RCC 7860 (cell line): Measurements from ENCODE around the gene USP40.

Experiments
- DNase-seq: peaks from one replicate; pipeline ENCODE4 v3.0.0-alpha.2; 2015; ENCODE audit warnings: low spot score
- FAIRE-seq: peaks from 2 replicates; lab custom pipeline; 2012; peaks lifted over from hg19 to GRCh38; lab: Jason Lieb, UNC

Gene USP40

DNA sequence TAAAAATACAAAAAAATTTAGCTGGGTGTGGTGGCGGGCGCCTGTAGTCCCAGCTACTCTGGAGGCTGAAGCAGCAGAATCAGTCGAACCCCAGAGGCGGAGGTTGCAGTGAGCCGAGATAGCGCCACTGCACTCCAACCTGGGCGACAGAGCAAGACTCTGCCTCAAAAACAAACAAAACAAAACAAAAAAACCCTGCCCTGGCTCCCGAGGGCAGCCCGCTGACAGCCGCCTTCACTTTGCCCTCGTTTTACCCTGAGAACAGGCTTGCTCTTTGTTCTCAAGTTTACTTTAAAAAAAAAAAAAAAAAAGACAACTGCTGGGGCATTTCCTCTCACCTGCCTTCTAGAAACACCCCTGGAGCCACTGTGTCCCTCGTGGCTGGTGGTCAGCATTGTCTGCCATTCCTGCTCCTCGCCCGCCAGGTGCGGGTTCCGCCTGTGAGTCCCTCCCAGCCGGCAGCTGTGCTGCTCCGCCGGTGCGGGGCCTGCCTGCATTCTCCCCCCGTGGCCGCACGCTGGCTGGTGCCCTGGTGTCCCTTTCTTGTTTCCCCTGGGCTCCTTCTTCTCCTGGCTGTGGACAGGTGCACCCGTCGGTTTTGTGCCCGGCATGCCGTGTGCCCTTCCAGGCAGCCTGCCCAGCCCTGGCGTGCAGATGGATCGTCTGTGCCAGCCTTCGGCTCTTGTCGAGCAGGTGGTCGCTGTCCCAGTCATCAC, 105.7 kb downstream of the USP40 start:
- no peak for FAIRE-seq
- DNase-seq = no peak

DNA sequence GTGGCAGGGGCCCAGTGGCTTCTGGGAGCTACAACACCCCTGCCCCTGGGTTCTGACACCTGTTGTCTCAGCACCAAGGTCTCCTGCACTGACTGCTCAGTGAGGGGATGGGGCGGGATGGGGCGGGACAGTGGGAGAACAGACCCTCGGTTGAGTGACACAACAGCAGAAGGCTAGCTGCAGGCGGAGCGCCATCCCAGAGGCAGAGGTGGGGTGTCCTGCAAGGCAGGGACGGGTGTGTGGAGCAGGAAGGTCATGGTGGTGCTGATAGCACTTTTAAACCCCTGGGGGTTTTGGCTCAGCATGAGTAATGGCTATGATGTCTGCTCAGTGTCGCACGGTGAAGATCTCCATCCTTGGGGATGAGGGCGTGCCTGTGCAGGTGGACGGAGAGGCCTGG, 107.2 kb downstream of the USP40 start:
- no peak for FAIRE-seq
- no peak for DNase-seq

DNA sequence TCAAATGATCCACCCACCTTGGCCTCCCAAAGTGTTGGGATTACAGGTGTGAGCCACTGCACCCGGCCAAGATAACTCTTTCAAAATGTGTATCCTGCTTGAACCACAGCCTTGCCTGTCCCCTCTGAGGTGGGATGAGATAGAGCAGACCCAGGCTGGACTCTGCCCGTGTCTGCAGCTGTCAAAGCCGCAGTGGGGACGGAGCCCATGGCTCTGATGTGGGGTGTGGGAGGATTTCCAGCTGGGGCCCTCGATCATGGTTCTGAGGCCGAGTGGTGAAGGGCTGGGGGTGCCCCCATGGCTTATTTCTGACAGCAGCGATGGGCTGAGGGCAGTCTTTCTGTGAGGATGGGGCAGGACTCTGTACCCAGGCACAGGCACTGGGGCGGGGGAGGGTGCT, 107.8 kb downstream of the USP40 start:
- no peak for FAIRE-seq
- DNase-seq = no peak

DNA sequence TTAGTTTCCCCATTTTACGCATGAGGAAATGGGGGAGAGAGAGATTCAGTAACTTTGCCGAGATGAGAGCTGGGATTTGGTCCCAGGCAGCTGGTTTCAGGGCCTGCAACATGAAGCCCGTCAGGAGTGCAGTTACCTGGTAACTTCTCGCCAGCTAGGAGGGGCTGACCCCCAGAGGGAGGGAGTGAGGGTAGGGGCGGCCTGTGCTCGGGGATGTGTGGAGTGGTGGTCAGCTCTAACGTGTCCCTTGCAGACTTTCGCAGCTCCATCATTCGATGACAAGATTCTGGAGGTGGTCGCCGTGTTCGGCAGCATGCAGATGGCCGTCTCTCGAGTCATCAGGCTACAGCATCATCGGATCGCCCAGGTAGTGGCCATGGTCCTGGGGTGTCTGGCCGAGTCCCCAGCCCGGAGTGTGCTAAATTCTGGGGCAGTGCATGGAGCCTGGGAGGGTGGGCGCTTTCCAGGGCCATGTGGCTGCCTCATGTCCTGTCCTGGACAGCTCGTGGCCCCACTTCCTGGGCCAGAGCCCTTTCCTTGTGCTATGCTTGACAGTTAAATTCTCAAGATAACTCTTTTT, 108.5 kb downstream of the USP40 start:
- FAIRE-seq = no peak
- no peak for DNase-seq

DNA sequence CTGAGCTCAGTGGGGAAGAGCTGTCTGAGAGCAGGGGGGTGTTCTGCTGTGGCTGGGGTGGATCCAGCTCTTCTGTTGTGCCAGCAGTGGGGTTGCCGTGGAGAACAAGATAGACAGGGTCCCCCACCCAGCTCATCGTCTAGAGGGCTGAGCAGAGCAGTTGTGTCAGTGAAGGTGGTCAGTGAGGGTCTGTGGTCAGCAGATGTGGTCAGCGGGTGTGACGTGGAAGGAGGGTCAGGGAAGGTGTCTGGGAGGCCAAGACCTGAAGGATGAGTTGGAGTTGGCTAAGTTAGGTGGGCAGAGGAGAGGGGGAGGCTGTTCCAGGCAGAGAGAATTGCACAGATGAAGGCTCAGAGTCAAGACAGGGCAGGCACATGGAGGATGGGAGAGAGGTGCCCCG, 109.2 kb downstream of the USP40 start:
- no peak for FAIRE-seq
- DNase-seq = no peak

DNA sequence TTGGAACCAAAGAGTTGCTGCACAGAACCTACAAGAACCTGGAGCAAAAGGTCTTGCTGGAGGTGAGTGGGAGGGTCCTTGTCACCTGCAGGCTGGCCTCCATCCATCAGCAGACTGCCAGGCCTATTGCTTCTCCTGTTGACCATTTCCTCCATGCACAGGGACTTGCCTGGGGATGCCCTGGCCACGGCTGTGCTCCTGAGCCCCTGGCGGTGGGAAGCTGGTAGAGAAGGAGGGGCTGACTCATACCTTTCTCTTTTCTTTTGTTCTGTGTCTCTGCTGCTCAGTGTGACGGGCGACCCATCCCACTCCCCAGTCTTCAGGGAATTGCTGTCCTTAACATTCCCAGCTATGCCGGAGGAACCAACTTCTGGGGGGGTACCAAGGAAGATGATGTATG, 109.6 kb downstream of the USP40 start:
- no peak for DNase-seq

DNA sequence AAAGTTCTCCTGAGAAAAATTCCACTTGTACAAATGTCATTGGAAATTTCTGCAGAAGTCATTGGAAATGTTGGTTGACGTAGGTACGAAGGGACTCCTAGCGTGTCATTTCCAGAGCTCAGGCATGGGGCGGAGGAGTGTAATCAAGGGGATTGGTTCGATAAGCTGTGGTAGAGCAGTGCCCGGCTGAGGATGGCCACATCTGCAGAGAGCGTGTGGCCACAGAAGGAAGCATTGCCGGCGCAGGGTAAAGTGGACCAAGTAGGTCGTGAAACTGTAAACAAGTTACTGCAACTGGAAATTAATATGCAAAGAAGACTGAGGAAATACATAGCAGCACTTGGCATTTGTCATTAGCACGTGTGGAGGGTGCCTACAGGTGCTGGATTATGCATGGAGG, 110.5 kb downstream of the USP40 start:
- FAIRE-seq = no peak
- DNase-seq = no peak

More for the DNA sequence above, 109.6 kb downstream of the USP40 start:
- no peak for FAIRE-seq

DNA sequence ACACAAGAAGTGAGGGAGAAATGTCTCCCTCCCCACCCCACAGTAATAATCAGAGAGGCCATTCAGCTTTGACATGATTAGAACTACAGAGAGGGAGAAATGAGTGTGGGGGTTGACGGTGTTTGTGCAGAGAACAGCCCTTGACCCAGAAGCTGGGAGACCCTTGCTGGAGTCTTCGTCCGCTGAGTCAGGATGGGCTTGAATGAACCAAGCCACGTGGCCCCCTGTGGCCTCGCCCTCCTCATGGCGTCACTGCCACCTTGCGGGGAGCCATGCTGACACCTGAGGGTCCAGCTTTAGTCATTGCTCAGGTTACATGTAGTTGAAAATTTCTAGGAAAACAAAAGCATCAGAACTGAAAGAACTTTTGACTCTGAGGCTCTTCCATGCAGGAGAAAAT, 111.1 kb downstream of the USP40 start:
- DNase-seq (no peak), FAIRE-seq (no peak)

DNA sequence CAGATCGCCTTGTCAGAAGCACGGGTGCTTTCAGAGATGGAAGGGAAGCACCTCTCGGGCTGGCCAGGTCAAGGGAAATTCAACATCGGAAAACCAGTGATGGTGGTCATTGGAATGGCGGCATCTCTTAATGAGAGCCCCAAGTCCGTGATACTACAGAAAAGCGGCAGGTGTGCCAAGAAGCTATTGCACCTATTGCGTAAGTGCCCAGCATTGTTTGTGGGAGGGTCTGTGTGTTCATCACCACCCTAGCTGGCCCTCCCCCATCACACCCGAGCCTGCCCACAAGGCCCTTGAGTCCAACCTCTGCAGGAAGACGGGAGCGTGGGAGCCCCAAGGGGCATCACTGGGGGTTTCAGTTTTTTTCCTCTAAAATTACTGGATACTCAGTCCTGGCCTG, 111.6 kb downstream of the USP40 start:
- no peak for DNase-seq
- no peak for FAIRE-seq

DNA sequence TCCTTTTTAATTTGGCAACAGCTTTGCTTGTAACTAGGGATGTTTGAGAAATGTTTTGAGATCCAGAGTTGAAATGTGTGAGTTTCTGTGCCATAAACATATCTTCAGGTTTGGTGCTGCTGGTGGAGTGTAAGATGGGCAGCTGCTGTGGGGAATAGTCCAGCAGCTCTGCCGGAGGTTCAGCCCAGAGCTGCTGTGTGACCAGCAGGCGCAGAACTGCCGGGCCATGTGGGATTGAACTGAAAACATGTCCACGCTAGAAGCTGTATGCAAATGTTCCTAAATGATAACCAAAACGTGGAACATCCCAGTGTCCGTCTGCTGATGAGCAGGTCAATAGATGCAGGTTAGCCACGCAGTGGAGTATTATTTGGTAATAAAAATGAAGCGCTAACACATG, 112.7 kb downstream of the USP40 start:
- DNase-seq = no peak
- no peak for FAIRE-seq

DNA sequence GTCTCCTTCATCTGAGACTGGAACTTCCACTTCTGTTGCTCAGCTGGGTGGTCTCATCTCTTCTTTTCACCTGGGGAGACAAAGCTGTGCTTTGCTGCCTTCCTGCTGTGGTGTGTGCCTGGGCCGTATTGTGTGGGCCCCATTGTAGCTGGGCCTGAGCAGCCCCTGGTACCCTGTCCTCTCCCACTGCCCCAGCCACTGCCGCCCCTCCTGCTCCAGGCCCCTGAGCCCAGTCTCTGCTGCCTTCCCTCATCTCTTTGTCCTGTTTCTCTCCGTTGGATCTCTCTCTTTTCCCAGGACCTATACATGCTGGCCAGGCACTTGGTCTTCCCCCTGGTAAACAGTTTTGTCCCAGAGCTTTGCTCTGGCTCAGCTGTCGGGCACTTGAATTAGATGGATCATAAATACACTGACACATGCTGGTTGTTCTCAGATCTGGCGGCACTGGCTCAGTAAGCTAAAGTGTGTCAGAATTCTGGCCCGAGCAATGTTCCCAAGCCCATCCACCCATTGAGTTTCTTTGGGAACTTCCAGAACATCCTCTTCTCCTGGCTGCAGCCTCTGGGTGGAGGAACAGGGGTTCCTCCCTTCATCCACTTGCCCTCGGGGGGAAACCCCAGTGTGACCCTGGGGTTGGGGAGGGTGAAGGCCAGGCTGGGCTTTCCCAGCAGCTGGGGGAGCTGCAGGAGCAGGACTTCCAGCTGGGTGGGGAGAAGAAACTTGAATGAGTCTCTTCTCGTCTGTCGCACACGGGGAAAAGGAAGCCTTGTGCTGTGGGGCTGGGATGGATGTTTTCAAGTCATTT, 113.3 kb downstream of the USP40 start:
- no peak for FAIRE-seq

DNA sequence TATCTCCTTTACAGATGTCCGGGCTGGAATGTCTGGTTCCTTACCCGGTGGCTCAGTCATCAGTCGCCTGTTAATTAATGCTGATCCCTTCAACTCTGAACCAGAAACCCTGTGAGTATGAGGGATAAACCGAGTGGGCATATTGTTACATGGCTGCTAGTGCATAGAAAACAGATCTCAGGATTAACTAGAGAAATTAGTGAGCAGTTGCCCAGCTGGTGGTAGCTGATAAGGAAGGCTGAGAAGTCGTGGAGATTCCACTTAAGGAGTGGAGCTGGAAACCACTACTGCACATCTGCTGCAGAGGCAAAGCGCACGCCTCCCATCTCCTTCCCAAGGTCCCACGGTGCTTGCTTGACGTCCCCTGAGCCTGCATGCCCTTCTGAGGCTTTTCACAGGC, 114.6 kb downstream of the USP40 start:
- DNase-seq (no peak), FAIRE-seq (no peak)

More for the DNA sequence above, 113.3 kb downstream of the USP40 start:
- no peak for DNase-seq

DNA sequence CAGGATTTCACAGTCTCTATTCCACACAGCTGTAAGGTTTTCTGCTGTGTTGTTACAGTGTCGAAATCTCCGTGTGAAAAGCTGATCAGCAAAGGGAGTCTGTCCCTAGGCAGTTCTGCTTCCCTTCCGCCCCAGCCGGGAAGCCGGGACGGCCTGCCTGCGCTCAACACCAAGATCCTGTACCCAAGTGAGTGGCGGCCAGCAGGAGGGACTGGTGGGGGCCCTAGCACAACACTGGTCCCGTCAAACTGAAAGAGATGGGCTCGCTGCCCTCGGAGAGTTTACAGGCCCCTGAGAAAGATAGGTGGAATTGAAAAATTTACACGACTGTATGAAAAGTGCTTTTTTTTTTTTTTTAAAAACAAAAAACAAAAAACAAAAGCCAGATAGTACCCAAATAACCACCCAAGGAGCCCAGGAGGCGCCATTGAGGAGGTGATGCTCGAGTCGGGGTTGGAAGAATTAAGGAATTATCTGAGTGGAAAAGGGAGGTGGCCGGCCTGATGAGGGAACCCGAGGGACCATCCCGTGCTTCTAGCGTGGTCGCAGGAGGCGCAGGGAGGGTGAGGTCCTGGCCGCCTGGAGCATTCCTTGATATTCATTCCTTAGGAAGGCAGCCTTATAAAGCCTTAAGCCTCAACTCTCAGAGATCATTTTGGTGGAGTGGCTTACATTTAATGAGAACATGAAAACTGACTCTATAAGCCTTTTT, 115.6 kb downstream of the USP40 start:
- no peak for FAIRE-seq
- no peak for DNase-seq

DNA sequence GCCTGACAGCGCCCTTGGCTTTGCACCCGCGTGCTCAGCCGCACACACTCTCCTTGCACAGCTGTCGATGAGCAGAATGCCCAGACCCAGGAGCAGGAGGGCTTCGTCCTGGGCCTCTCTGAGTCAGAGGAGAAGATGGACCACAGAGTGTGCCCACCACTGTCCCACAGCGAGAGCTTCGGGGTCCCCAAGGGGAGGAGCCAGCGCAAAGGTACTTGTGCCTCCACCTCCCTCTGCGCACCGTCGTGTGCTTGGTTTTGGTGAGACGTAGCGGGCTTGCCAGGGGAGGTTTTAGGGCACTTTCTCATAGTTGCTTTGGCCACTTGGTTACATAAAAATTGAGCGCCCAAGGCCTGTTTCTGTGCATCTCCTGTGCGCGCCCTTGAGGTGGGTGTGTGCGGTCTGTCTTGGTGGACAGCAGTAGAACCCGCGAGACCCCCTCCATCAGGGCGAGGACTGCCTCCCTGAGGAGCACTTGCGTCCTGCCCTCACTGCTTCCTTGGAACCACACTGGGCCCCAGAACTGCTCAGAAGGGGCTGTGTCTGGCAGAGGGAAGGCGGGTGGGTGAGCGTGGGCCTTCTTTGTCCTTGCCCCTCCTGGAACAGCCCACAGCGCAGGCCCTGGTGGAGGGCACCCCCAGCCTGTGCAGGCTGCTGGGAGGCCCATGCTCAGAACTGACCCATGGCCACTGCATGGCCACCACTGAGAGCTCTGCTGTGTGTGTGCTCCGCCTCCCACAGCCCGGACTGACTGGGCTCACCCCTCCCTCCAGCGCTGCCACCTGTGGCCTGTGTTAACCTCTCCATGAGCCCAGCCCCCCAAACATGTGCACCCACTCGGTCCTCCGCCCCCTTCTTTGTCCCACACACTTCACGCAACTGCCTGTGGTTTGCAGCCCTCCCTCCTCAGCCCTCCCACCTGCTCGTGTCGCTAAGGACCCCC, 116.4 kb downstream of the USP40 start:
- DNase-seq (no peak), FAIRE-seq (no peak)

DNA sequence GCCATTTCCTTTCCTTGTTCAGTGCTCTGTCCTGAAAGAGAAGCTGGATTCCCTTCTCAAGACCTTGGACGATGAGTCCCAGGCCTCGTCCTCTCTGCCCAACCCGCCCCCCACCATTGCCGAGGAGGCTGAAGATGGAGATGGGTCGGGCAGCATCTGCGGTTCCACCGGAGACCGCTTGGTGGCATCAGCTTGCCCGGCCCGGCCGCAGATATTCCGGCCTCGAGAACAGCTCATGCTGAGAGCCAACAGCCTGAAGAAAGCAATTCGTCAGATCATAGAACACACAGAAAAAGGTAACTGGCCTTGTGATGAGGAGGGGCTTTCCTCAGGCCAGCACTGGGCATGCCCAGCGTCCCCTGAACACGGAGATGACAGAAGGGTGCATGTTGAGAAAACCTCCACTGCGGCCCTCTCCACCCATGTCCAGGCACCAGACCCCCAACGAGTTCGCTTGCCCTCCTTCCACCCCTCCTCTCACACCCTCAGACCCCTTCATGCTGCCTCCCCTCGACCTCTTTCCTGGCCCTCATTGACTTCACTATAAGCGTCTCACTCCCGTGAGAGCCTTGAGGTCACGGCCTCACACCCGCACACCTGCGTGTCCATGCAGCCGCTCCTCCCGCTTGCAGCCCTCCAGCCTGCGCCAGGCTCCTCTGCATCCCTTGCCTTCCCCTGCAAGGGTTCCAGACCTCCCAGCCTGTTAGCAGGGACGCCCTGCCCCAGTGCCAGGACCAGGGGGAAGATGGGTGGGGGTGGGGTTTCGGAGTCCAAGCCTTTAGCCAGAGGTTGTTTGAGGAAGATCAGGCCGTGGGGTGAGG, 117.3 kb downstream of the USP40 start:
- FAIRE-seq = no peak
- no peak for DNase-seq

DNA sequence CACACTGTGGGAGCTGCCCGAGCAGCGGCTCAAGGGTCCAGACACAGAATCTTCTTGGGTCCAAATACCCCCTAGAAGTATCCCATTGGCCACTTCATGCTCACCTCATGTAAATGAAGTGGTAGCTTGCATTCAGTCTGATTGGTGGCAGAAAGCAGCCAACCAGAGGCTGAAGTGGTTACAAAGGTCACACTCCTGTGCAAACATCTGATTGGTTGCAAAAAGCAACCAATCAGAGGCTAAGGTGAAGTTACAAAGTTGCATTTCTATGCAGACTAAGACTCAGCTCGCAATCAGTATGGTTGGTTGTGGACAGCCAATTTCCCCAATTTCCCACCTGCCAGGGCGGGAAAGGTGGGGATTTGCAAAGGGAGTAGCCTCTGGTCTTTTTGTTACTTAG, 118.0 kb downstream of the USP40 start:
- FAIRE-seq = no peak
- DNase-seq = no peak

DNA sequence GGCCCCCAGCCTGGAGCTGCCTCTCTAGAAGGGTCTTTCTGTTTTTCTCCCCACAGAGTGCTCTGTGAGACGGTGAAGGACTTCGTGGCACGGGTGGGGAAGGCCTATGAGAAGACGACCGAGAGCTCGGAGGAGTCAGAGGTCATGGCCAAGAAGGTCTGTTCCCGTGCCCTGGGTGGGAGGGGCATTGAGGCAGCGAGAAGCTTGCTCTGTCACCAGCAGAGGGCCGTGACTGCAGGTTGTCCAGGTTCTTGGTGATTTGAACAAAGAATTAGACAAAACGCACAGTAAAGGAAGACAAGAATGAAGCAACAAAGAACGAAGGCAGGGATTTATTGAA, 118.4 kb downstream of the USP40 start:
- FAIRE-seq (no peak), DNase-seq (peak; percentile 7)

DNA sequence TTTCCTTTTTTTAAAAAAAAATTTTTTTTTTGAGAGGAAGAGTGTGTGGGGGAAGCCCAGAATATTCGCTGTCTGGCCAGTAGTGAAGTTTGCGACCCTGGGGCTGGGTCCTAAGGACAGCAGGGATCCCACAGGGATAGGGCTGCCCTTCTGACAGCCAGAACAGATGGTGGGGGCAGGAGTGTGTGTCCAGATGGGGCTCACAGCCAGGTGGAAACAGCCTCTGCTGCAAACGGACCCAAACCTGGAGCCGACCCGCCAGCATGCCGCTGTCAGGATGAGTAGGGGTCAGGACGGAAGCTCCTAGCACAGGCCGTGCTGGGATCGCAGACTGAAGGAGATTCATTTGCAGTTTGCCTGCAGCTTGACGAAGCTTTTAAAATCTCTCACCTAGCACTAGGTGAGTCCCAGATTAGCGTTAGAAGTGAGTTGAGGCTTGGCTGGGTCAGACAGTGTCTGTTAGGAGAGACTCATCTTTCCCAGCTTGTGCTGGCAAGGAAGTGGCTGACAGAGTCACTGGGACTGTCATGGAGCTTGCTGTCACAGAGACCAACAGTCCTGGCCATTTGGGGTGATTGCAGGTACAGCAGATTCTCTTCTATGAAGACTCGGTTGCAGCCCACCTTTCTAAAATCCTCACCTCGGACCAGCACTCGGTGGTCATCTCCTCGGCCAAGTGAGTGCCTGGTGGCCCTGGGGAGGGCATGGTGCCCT, 118.9 kb downstream of the USP40 start:
- FAIRE-seq (no peak), DNase-seq (no peak)
